ENCODE results near the gene TIE1.

TIE1 gene

GRCh38 chr1:43293896-43294760 lies 6.7 kb upstream of the TIE1 start:
- DNase-seq, result no peak

- no peak for DNase-seq
These were observed 6.0 kb upstream of the TIE1 start for GRCh38 chr1:43294761-43295160.

GRCh38 chr1:43296207-43296606 lies 4.6 kb upstream of the TIE1 start:
- DNase-seq, result no peak

GRCh38 chr1:43298055-43298454 lies 2.7 kb upstream of the TIE1 start:
- no peak for DNase-seq

- no peak for DNase-seq
These were observed 1.7 kb upstream of the TIE1 start for GRCh38 chr1:43299101-43299500.

- DNase-seq, result no peak
These were observed 1.4 kb downstream of the TIE1 start for GRCh38 chr1:43302201-43302600.

- no peak for DNase-seq
These were observed 2.1 kb downstream of the TIE1 start for GRCh38 chr1:43302721-43303470.

GRCh38 chr1:43303471-43304313 lies 2.9 kb downstream of the TIE1 start:
- no peak for DNase-seq

- no peak for DNase-seq
These were observed 3.5 kb downstream of the TIE1 start for GRCh38 chr1:43304314-43304681.

- DNase-seq, result no peak
These were observed 4.1 kb downstream of the TIE1 start for GRCh38 chr1:43304771-43305300.

- DNase-seq, result no peak
These were observed 4.7 kb downstream of the TIE1 start for GRCh38 chr1:43305461-43305860.

GRCh38 chr1:43305926-43306687 lies 5.3 kb downstream of the TIE1 start:
- DNase-seq, result no peak

GRCh38 chr1:43306688-43307457 lies 6.1 kb downstream of the TIE1 start:
- DNase-seq, result no peak

- DNase-seq, result no peak
These were observed 6.8 kb downstream of the TIE1 start for GRCh38 chr1:43307458-43308158.

- no peak for DNase-seq
These were observed 8.0 kb downstream of the TIE1 start for GRCh38 chr1:43308635-43309404.

- DNase-seq, result no peak
These were observed 8.7 kb downstream of the TIE1 start for GRCh38 chr1:43309405-43310025.

GRCh38 chr1:43311521-43311920 lies 10.7 kb downstream of the TIE1 start:
- no peak for DNase-seq

- no peak for DNase-seq
These were observed 11.4 kb downstream of the TIE1 start for GRCh38 chr1:43312212-43312623.

Data from NCI-H1436 treated with DMSO at 0.1 percent for 48 hours (cell line).